ENCODE data around the gene KIAA1671. TPM values are rescaled to one million over a fixed set of nuclear protein-coding genes. Genes with fewer than 3 reads are reported as not detected.

The KIAA1671 gene
- total RNA-seq, 4 donors from 2014 or later, result 14.2 to 34.2 (median 22.6) TPM

DNA sequence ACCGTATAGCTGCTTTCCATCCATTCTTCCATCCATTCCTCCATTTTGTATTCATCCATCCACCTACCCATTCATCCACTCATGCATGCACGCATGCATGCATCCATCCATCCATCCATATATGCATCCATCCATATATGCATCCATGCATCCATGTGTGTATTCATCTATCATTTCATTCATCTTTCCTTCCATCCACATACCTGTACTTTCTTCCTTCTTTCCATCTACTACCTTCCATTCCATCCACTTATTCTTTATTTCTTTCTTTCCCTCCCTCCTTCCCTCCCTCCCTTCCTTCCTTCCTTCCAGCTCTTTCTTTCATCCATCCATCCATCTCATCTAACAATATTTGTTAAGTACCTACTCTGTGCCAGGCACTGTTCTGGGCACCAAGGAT lies 19.9 kb downstream of the KIAA1671 start:
- Histone ChIP-seq H3K4me3 (no peak overlapping the region), H3K36me3 (no peaks in the 10 kb centered on the region), H3K27ac (replicated peaks in 1 of 4) (no peak overlapping the region), H3K27me3 (no peaks in the 10 kb centered on the region), H3K9me3 (no peaks in the 10 kb centered on the region), H3K4me1 (peaks cover 30 to 50% (median 47%) of the 10 kb centered on the region in 4 donors)
- WGBS, result 95% methylated on average over 2 of the region's 2 CpGs
- DNase-seq (ENCODE audit: extremely low spot score), result no peak
- intact Hi-C loops (cut with DNase I), result no loop called here
- TF ChIP-seq EP300 (IDR thresholded peaks at IDR 0.05), result no peak
- TF ChIP-seq, protein P1, sequence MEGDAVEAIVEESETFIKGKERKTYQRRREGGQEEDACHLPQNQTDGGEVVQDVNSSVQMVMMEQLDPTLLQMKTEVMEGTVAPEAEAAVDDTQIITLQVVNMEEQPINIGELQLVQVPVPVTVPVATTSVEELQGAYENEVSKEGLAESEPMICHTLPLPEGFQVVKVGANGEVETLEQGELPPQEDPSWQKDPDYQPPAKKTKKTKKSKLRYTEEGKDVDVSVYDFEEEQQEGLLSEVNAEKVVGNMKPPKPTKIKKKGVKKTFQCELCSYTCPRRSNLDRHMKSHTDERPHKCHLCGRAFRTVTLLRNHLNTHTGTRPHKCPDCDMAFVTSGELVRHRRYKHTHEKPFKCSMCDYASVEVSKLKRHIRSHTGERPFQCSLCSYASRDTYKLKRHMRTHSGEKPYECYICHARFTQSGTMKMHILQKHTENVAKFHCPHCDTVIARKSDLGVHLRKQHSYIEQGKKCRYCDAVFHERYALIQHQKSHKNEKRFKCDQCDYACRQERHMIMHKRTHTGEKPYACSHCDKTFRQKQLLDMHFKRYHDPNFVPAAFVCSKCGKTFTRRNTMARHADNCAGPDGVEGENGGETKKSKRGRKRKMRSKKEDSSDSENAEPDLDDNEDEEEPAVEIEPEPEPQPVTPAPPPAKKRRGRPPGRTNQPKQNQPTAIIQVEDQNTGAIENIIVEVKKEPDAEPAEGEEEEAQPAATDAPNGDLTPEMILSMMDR (IDR thresholded peaks at IDR 0.05), result no peak

DNA sequence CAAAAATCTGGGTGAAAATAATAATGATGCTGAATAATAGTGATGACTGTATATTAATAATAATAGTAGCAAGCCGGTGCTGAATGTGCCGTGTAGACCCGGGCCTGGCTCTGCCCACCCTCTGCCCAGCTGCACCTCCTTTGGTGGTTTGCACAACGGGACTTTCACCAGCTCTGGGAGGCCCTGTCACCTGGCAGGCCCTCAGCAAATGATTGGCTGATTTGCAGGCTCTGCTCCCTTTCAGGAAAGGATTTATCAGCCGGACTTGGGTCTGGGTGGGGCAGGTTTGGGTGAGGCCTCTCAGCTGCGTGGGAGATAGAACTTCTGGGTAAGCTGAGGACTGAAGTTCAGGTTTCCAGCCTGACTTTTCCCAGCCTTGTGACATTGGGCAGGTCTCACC lies 21.4 kb downstream of the KIAA1671 start:
- DNase-seq (ENCODE audit: extremely low spot score), result no peak
- H3K27me3 ChIP-seq, result no peaks in the 10 kb centered on the region
- TF ChIP-seq, protein P1 (IDR thresholded peaks at IDR 0.05), result no peak
- TF ChIP-seq EP300 (IDR thresholded peaks at IDR 0.05), result no peak
- TF ChIP-seq POLR2A (IDR thresholded peaks at IDR 0.05; ENCODE audit: low read depth), result no peak
- no peak for TF ChIP-seq POLR2AphosphoS5 (IDR thresholded peaks at IDR 0.05)
- WGBS, result 80% methylated on average over 6 of the region's 6 CpGs
- intact Hi-C loops (cut with DNase I), result no loop called here
- no peaks in the 10 kb centered on the region for H3K9me3 ChIP-seq
- no peak overlapping the region for H3K27ac ChIP-seq (replicated peaks in 1 of 4)
- H3K36me3 ChIP-seq, result no peaks in the 10 kb centered on the region
- H3K4me3 ChIP-seq, result no peak overlapping the region
- H3K4me1 ChIP-seq, result peaks cover 32 to 51% (median 48%) of the 10 kb centered on the region in 4 donors

DNA sequence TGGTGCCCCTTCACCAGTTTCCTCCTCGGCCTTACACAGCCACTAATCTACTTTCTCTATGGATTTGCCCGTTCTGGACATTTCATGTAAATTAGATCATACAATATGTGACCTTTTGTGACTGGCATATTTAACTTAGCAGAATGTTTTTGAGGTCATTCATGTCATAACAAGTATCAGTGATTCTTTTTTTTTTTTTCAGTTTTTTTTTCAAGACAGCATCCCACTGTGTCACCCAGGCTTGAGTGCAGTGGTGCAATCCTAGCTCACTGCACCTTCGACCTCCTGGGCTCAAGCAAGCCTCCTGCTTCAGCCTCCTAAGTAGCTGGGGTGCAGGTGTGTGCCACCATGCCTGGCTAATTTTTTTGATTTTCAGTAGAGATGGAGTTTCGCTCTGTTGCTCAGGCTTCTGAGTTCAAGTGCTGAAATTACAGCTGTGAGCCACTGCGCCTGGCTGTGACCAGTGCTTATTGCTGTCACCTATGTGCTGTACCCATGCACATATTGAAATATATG lies 22.7 kb downstream of the KIAA1671 start:
- no peak for TF ChIP-seq POLR2AphosphoS5 (IDR thresholded peaks at IDR 0.05)
- no peak for TF ChIP-seq POLR2A (IDR thresholded peaks at IDR 0.05; ENCODE audit: low read depth)
- TF ChIP-seq, protein P1 (IDR thresholded peaks at IDR 0.05), result no peak
- TF ChIP-seq EP300 (IDR thresholded peaks at IDR 0.05), result no peak
- Histone ChIP-seq H3K27me3 (no peaks in the 10 kb centered on the region), H3K9me3 (no peaks in the 10 kb centered on the region), H3K4me1 (peaks cover 31 to 43% (median 38%) of the 10 kb centered on the region in 4 donors), H3K36me3 (no peaks in the 10 kb centered on the region), H3K4me3 (no peak overlapping the region), H3K27ac (replicated peaks in 1 of 4) (peak overlapping the region in 3 of 4 donors; percentile 72 to 82 (median 78))
- 91% methylated on average over 5 of the region's 5 CpGs for WGBS
- no peak for DNase-seq (ENCODE audit: extremely low spot score)
- intact Hi-C loops (cut with DNase I), result no loop called here

DNA sequence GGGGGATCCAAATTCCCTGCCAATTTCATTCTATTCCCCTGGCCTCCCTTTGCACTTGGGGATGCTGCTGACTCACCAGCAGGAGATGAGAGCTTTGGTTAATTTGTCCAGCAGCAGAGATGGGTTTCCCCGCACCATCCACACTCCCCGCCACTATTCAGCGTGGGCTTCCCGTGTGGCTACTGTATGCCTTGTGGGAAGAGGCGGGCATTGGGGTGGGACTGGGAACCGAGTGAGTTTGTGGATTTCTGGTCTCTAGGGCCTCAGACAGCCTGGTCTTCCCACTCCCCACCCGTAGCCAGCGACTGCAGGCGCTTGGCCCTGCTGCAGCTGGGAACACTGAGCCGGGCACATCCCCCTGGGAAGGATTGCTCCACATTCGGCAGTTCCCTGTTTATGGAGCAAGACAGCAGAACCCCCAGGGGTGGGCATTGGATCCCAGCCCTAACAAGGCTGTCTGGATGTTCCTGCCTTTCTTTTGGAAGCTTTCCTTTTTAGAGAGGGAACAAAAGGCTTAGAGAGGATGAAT lies 23.4 kb downstream of the KIAA1671 start:
- Histone ChIP-seq H3K27me3 (no peaks in the 10 kb centered on the region), H3K9me3 (no peaks in the 10 kb centered on the region), H3K36me3 (no peaks in the 10 kb centered on the region), H3K4me3 (peak overlapping the region; percentile 6 to 18 (median 14)), H3K4me1 (peaks cover 25 to 38% (median 34%) of the 10 kb centered on the region in 4 donors), H3K27ac (replicated peaks in 1 of 4) (peak overlapping the region; percentile 72 to 82 (median 76))
- intact Hi-C loops (cut with DNase I), result no loop called here
- TF ChIP-seq EP300 (IDR thresholded peaks at IDR 0.05) (no peak), POLR2A (IDR thresholded peaks at IDR 0.05; ENCODE audit: low read depth) (no peak)
- TF ChIP-seq, protein P1 (IDR thresholded peaks at IDR 0.05), result no peak
- WGBS, result 33% methylated on average over 3 of the region's 11 CpGs
- no peak for DNase-seq (ENCODE audit: extremely low spot score)

All from esophagus muscularis mucosa (tissue), 4 donors.